HG03108 (cell line): Measurements from ENCODE around the gene EGFR.
A peak's percentile ranks its signal among the peaks of the same experiment; 100 is the strongest.

ENCODE experiments used
- ATAC-seq: cut with Tn5 transposase; IDR thresholded peaks from one replicate; pipeline ENCODE4 v1.9.1; 2021; ENCODE audit warnings: moderate library complexity; ENCODE audit not compliant: unreplicated experiment

Gene EGFR

DNA sequence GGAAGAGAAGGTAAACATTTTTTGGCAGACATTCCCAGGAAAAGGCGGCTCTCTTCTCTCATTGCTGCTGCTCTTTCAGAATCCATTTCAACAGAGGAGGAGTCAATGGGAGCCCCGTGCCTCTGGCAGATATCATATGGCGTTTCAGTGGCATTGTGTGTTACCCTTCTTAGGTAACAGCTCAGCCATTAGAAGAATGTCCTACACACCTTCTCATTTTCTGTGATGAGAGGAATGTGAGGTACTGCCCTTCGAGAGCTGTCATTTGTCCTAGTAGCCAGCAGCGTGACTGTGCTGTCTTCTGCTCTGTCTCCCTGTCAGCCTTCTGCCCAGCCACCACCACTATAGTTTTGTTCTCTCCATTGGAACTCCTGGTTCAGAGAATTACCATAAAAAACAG lies 102.4 kb downstream of the EGFR start:
- ATAC-seq, result no peak

DNA sequence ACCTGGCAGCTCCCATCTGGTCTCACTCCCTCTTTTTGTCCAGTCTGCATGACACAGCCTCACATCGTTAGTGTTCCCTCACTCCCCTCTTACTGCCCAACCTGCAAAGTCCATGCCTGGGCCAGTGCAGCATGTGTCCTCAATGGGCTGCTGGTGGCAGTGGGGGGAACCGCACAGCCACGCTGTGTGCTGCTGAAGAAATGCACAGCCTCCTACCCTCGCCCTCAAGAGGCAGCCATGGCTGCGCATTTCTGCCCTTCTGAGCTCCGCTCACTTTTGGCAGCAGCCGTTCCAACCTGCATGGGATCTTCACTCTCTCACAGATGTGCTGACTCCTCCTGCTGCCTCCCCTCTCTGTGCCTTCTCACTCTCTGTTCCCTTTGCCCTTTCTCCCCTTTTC lies 103.4 kb downstream of the EGFR start:
- no peak for ATAC-seq

DNA sequence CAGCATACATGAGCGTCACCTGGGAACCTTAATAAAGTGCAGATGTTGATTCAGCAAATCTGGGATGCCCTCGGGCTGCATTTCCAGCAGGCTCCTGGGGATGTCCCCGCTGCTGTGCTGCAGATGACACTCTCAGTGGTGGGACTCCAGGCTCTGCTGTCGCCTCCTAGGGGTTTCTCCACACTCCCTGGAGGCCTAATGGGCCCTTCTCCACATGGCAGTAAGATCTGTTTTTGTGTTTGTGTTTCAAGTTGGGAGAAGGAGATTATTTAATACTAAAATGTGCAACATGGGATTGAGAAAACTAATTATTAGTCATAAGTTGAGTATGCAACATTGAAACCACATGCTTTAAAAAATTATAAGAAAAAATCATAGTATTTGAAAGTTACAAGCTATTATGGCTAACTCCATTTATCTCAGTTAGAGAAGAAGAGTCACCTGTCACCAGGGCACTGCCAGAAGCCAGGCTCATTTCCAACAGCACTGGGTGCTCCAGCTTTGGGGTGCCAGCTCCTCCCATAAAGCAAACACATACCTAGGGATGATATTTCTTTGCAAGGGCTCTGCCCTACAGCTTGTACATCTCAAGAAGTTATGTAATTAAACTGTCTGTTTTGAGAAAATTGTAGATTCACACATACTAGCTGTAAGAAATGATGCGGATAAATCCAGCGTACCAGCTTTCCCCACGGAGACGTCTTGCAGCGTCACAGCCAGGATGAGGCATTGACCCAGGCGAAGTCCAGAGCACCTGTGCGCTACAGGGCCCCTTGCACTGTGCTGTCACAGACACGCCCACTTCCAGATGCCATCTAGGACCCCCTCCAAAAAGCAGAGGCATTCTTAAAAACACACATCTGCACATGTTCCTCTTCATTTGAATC lies 106.4 kb downstream of the EGFR start:
- ATAC-seq, result no peak

DNA sequence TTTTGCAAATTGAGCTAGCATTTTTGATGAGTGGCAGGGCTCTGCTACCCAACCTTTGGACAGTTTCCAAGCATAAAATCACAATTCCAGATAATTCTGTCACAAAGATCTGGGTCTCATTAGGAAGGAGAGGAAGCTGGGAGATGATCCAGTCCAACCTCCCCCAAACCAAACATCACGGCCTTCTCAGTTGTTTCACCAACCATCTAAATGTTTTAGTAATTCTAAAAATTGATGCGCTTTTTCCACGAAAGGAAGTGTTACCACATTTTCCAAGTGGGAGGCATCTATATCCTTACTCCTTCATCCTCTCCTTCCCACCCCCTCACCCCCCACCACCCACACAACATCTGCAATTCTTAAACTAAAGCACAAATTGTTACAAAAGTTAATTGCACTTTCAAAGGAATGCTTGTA lies 108.3 kb downstream of the EGFR start:
- no peak for ATAC-seq

DNA sequence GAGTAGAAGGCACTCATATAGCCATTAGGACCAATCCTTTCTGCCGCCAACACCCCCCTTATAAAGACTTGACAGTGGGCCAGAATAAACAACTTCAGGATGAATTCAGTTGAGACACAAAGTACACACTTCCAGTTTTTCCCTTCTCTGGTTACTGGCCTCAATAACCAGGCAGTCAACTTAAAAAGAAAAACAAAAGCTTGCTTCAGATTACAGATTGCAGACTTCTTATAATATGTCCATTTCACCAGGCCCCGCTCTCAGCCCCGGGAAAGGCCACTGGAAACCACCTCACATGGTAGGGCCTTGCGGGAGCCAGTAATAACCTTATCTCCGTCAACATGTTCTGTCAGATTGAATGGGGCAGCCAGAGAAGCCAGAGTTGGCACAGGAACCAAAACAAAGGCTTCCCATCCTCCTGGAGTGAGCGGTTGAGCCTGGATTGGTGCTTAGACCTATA lies 108.8 kb downstream of the EGFR start:
- no peak for ATAC-seq

DNA sequence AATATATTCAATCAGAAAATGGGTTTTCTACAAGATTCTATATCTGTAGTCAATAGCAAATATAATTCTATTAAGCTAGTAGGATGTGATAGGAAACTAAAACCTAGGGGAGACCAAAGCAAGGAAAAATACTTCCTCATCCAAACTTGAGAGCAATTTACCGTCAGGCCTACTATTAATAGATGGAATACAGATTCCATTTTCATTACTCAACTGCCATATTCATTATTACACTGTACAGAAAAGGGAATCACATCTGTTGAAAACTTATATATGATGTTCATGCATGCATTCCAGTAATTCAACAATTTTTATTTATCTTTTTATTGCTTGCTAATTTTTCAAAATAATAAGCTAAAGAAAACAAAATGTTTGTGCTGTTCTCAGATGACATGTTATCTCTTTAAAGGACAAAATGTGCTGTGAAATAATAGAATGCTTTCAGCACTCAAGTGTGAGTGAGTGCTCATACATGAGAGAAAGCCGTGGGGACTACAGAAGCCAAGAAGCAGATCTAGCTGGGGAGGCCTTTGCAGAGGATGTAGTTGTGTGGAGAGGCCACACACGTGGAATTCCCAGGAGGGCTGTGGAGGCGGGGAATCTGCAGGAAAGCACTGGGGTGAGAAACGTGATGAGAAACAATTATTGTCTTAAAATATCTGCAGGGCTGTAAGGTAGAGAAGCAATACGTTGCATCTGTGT lies 110.0 kb downstream of the EGFR start:
- no peak for ATAC-seq

DNA sequence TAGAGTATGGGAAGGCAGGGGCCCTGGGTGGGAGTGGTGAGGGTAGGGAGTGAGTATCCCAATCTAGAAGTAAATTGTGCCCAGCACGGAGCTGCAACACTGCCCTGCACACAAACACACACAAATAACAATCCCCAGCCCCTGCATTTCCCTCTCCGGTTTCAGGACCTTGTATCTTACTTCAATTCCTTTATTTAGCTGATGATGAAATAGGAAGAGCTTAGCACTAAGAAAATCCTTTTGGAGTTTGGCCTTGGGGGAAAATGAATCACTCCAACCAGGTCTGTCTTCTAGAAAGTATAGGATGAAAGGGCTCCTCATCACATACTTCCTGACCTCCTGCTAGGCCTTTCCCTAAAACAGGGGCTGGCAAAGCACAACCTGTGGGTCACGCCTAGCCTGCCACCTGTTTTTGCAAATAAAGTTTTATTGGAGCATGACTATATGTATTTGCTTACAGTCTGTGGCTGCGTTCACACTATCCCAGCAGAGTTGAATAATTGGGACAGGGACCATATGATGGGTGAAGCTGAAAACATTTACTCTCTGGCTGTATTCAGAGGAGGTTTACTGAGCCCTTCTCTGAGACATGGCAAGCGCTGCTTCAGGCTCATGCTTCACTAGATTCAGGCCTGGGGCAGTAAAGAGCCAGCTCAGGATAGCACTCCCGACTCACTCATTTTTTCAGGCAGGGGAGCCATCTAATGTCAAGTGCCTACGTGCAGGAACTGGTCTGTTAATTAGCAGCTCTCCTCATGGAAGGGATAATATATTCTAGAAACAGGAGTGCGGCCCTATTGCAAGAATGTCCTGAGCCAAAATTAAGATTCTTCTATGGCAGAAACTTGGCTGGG lies 111.0 kb downstream of the EGFR start:
- no peak for ATAC-seq

DNA sequence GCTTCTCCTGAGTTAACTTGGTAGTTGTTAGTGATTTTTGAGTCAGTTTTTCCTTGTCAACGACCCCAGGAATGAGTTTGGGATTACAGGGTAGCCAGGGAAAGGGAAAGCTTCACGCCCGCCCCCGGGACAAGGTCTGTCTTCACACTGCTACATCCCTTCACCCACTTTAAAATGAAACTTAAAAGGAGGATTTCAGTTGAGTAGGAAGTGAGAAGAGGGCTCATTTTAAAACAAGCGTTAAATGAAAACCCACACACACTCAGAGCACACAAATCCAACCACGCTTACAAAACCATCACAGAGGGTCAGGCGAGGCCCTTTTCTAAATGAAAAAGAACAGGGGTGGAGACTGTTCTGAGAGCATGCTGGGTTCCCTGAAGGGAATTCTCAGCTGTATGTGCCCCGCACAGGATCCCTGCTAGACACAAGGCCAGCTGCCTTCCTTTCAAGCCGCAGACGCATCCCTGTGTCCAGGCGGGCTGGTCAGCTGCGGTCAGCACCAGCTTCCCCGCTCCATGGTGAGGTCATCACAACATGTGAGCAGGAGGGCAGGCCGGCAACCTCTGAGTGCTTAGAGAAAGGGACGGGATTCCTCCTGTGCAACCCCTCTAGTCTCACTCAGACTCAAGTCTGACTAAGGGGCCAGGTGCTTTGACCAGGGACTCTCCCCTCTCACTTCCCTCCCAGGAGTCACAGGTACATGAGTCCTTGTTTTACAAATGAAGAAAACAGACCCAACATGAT lies 111.8 kb downstream of the EGFR start:
- ATAC-seq, result no peak

DNA sequence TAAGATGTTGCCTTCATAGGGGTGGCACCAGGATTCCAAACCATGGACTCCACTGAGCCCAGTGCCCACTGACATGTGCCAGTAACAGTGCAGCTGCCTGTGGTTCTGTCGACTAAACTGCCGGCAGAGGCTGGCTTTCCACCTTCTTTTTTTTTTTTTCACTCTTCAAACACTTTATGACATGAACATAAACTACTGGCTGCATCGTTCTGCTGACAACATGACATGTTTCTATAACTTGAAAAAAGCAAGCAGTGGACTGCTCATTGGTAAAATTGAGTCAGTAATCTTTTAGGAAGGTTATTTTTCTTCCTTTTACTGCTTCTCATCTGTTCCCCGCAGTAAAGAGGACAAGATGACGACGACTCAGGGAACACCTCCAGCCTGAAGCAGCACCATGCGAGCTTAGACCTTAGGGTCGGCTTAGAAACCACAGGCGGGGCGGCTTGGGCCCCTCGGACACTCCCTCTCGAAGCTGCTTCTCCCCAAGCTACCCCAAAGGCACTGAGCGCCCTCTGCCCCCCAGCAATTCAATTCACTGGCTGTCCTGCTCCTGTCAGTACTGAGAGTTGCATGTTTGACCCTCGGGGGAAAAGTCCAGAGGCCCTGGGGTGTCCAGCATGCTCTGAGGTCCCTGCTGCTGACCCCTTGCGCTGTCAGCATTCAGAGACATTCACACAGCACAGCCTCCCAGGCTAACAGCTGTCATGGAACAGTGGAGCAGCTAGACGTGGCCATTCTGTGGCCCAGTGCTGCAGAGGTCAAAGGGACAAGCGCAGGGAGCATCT lies 112.5 kb downstream of the EGFR start:
- ATAC-seq, result no peak

DNA sequence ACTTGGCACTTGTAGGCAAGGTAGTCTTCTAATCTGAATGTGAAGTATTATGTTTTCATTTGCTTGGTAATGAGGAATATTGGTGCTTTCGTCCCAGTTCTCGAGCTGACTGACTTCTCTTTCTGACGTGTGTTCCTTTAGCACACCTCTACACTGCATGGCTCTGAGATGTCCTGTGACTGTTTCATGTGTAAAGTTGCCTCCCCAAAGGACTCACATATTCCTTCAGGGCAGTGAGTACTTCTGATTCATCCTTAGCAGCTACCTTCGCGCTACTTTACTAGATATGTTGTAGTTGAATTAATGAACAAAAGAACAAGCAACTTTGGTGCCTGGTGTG lies 113.7 kb downstream of the EGFR start:
- no peak for ATAC-seq

DNA sequence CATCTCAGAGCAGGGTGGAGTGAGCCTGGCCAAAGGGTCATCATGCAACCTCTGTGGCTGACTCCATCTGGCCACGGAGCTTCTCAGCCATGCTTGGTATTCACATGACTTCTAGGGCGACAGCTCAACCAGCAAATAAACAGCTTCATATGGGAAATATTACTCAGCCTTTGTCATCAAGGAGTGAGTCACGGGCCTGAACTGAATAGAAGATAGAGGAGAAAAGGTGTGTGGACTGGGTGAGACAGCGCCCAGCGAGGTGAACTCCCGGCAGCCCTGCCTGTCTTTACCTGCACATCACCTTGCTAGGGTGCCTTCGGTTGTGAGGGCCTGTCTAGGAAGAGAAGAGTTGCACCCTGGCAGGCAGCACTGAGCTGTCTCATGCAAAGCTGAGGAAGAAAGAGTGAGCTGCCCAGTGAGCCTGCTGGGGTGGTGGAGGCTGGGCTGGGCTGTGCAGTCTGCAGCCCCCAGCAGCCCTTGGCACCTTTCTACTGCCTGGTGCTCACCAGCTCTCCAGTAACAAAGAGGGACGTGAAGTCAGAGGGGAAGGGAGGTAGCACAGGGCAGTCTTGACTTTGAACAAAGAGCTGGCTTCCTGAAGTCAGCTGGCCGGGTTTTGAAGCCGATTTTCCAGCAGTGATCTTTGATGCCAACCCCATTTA lies 114.2 kb downstream of the EGFR start:
- ATAC-seq, result no peak

DNA sequence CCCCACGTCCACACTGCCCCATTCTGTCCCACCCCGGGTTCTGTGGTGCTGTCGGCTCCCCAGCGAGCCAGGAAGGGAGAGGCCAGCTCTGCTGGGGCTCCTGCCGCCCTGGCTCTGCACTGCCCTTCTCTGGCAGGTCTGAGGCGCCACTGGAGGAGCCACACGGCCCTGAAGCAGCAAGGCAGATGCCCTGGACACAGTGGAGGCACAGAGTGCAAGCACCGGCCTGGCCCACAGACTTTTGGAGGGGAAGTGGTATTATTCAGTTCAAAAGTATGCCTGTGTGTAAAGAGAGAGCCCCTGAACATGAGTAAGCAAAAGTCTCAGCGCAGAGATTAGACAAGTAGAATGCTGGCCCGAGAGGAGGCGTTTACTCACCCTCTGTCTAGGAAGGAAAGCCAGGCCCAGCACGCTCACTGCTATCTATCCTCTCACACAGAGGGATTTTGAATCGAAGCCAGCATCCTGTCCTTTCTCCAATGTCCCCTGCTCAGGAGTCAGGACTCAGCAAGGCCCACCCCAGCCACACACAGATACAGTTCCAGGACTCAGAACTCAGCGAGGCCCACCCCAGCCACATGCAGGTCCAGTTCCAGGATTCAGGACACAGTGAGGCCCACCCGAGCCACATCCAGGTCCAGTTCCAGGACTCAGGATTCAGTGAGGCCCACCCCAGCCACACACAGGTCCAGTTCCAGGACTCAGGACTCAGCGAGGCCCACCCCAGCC lies 115.0 kb downstream of the EGFR start:
- no peak for ATAC-seq

DNA sequence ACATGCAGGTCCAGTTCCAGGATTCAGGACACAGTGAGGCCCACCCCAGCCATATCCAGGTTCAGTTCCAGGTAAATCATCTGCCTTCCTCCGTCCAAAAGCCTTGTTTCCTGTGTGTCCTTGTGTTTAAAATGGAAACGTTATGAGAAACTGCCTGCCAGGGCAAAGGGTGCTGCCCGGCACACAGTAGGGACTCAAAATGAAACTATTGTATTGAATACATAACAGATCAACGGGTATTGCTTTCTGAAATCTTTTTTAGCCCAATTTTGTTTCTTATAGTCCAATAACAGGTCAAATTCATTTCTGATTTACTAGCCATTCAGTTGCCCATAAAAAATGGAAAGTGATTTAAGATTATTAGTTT lies 115.5 kb downstream of the EGFR start:
- ATAC-seq, result no peak

DNA sequence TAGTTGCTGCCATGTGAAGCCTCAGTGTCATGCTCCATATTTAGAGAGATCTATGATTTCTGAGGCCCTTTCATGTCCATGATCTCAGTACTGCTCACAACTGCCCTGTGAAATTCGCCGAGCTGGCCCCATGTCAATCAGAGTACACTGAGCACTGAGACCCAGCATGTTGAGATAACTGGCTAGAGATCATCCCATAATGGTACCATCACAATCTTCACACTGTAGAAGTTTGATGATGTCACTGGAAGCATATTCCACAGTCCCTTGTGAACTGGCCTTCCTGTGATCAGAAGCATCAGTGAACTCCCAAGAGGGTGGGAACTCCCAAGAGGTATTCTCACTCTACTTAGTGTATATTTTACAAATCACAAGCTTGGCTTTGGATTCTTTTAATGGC lies 116.0 kb downstream of the EGFR start:
- ATAC-seq, result no peak

DNA sequence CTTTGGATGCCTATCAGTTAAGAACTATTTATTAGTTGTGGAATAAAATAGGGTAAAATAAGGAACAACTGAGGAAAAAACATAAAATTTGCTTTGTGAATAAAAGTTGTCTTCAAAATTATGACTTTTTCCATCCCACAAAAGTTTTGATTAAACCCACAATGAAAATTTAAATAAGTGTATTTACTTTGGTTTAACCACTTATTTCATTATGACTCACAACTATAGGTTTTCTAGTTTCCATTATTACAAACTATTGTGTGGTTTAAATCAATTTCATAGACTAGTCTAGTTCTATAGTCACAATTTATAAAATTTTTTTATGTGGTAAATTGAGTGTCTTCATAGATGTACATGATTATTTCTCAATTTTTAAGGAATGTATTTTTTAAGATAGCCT lies 116.6 kb downstream of the EGFR start:
- no peak for ATAC-seq

DNA sequence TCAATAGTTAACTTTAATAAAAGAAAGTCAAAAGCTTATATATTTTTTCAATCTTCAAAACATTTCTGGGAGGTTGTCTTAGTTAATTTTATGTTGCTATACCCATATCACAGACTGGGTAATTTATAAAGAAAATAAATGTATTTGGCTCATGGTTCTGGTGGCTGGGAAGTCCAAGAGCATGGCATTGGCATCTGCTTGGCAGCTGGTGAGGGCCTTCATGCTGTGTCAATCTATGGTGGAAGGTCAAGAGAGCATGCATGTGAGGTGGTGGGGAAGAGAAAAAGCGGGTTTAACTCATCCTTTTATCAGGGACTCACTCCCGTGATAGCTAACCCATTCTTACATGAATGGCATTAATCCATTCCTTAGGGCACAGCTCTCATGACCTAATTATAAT lies 119.8 kb downstream of the EGFR start:
- ATAC-seq, result no peak

DNA sequence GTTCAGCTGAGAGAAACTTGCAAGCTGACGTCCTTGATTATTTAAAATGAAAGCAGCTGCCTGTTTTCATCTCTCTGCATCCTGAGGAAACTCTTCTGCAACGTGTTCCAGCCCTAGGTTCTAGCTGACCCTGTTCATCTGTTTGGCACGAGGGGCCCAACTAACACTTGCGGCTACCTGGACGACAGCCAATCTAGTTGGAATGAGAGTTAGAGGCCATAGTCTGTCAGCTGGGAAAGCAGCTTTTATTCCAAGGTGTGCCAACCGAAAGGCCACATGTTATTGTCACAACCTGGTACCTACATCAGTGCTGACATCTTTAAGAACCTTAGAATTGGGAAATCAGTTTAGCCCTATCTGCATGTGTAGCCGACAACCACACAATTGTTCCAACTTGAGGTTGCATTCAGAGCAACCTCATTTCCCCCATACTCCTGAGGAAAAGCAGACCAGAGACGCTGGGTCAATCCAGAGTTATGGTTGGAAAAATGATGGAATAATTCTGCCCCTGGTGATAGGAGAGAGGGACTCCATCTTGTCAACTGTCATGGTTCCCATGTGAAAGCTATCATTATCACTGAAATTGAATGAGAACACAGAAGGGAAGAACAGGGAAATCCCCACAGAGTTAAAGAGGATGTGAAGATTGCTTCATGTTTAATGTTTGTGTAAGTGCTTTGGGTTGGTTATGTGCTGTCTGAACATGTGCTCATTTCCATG lies 121.6 kb downstream of the EGFR start:
- peak; percentile 93 for ATAC-seq

DNA sequence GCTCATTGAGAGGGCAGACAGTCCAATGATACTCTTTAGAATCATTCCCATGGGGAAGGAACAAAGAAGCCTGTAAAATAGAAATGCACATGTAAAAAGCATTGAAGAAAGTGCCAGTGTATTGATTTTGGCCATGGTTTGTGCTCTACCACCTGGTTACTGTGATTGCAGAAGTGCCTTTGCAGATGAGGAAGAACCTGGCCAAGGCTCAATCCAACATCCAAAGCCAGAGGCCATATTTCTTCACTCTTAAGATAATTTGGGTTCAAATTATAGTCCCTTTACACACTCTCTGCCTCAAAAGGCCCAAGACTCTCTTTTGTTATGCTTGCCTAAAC lies 122.1 kb downstream of the EGFR start:
- peak; percentile 13 for ATAC-seq
